GM19397 (cell line): Measurements from ENCODE around the gene C4B.
"Not testable (repeated sequence)": the region's sequence is repeated elsewhere in the genome, so short reads cannot be mapped to it uniquely, and the experiment has no call there.

Source experiments
- ATAC-seq: cut with Tn5 transposase; IDR thresholded peaks from one replicate; pipeline ENCODE4 v1.9.1; 2021; ENCODE audit warnings: mild to moderate bottlenecking, moderate library complexity; ENCODE audit not compliant: unreplicated experiment

The C4B gene

GRCh38 chr6:32035283-32036013 lies 20.9 kb downstream of the C4B start:
- not testable (repeated sequence) for ATAC-seq

DNA sequence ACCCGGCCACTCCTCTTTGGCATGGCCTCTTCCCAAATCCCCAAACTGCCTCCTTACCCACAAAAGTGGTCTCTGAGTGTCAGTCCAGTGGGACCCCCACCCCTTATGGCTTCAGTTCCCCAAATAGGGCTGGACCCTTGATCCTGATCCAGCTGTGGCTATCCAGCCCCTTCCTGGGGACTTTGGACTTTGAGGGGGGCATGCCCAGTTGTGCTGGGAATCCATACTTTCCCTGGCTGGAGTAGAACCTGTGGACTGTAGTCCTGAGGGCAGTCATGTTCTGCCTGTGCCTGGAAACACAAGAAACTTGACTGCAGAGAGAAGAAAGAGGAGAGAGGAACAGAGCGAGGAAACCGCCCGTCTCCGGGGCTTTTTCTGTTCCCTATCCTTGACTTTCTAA lies 22.5 kb downstream of the C4B start:
- not testable (repeated sequence) for ATAC-seq

DNA sequence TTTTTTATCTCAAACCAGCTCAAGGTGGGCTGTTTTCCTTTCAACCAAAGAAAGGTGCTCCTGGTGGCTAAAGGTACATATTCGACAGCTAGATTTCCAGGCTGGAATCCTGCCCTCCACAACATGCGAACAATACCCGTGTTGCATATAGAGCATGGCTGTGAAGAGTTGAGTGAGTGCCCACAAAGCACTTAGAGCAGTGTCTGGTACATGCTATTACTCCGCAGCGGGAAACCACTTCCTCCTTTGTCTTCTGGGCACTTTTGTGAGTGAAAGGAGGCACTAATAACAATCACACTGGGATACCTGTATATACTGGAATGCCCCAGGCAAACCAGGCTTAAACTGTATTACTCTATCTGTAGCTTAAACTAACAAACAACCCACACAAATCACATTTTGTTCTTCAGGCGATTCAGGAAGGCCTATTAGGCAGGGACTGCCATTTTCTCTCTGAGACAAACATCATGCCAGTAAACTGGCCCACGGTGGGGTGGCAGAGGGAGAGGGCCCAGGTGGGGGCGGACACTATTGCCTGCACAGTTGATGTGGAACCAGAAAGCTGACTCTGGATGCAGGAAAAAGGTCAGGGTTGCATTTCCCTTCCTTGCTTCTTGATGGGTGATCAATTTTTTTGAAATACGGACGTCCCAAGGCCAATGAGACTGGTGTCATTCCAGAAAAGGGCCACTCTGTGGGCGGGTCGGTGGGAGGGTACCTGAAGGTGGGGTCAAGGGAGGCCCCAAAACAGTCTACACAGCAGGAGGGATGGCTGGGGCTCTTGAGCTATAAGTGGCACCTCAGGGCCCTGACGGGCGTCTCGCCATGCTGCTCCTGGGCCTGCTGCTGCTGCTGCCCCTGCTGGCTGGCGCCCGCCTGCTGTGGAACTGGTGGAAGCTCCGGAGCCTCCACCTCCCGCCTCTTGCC lies 23.3 kb downstream of the C4B start, which contains the start of gene CYP21A2:
Gene CYP21A2 (plus strand): TSS at position 818 of the 927 bp plus-strand sequence. CDS start 8 bp downstream, at position 826.
- ATAC-seq = not testable (repeated sequence)

DNA sequence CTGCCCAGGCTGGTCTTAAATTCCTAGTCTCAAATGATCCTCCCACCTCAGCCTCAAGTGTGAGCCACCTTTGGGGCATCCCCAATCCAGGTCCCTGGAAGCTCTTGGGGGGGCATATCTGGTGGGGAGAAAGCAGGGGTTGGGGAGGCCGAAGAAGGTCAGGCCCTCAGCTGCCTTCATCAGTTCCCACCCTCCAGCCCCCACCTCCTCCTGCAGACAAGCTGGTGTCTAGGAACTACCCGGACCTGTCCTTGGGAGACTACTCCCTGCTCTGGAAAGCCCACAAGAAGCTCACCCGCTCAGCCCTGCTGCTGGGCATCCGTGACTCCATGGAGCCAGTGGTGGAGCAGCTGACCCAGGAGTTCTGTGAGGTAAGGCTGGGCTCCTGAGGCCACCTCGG lies 24.3 kb downstream of the C4B start:
- not testable (repeated sequence) for ATAC-seq

DNA sequence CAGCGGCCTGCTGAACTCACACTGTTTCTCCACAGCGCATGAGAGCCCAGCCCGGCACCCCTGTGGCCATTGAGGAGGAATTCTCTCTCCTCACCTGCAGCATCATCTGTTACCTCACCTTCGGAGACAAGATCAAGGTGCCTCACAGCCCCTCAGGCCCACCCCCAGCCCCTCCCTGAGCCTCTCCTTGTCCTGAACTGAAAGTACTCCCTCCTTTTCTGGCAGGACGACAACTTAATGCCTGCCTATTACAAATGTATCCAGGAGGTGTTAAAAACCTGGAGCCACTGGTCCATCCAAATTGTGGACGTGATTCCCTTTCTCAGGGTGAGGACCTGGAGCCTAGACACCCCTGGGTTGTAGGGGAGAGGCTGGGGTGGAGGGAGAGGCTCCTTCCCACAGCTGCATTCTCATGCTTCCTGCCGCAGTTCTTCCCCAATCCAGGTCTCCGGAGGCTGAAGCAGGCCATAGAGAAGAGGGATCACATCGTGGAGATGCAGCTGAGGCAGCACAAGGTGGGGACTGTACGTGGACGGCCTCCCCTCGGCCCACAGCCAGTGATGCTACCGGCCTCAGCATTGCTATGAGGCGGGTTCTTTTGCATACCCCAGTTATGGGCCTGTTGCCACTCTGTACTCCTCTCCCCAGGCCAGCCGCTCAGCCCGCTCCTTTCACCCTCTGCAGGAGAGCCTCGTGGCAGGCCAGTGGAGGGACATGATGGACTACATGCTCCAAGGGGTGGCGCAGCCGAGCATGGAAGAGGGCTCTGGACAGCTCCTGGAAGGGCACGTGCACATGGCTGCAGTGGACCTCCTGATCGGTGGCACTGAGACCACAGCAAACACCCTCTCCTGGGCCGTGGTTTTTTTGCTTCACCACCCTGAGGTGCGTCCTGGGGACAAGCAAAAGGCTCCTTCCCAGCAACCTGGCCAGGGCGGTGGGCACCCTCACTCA lies 25.0 kb downstream of the C4B start:
- ATAC-seq = not testable (repeated sequence)

- not testable (repeated sequence) for ATAC-seq
Observed at GRCh38 chr6:32040299-32041049, 25.9 kb downstream of the C4B start.

GRCh38 chr6:32041050-32041321 lies 26.4 kb downstream of the C4B start:
- not testable (repeated sequence) for ATAC-seq

DNA sequence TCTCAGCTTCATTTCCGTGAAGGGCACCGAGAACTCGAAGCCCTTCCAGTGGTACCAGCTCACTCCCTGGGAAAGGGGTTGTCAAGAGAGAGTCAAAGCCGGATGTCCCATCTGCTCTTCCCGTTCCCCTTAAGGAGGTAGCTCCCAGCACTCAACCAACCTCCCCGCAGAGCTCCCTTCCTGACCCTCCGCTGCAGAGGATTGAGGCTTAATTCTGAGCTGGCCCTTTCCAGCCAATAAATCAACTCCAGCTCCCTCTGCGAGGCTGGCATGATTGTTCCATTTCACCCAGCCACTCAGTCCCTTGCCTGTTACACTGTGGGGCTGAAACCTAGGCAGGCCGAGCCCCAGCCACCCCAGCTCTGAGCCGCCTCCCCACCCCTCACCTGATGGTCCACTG lies 26.8 kb downstream of the C4B start:
- not testable (repeated sequence) for ATAC-seq

DNA sequence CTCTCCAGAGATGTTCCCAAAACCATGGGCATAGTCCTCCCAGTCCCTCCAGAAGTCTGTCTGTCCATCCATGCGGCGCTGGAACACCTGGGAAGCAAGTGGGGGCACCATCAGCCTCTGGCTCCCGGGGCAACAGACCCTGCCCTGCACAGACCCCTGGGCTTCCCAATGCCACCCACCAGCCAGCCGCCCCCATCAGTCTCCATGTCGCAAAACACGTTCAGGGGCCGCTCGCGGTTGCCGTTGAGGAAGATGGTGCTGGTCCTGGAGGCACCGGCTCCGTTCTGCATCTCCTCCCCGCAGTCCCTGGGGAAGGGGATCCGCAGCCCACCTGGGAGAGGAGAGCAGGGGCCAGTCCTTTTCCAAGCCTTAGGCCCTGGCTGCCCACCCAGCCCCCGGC lies 27.7 kb downstream of the C4B start:
- not testable (repeated sequence) for ATAC-seq

- ATAC-seq = not testable (repeated sequence)
Observed at GRCh38 chr6:32043589-32044380, 29.2 kb downstream of the C4B start.

GRCh38 chr6:32044916-32045315 lies 30.3 kb downstream of the C4B start:
- ATAC-seq = not testable (repeated sequence)

DNA sequence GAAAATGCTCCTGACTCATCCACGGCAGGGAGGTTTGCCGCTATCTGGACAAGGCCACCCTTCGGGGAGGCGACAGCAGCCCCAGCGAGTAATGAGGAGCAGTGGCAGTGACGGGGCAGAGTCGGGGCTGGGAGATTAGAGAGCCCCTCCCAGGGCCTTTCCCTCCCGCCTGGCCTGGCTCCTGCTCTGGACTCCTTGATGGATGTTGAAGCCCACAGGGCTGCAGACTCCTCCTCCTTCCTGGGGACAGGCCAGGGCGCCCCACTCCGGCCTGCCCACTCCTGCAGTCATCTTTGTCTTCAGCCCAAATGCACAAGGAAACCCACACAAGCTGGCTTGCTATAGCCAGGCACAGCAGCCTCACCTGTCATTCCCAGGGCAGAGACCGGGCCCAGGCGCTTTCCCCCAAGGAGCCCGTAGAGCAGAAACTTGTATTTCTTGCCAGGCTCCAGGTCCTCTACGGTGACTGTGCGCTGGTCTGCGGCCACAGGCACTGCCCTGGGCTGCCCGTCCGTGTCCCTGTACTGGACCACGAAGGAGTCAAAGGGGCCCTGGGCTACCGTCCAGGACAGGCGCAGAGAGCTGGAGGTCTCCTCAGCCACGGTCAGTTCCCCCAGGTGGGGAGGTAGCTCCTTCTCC lies 31.3 kb downstream of the C4B start:
- ATAC-seq = no peak

DNA sequence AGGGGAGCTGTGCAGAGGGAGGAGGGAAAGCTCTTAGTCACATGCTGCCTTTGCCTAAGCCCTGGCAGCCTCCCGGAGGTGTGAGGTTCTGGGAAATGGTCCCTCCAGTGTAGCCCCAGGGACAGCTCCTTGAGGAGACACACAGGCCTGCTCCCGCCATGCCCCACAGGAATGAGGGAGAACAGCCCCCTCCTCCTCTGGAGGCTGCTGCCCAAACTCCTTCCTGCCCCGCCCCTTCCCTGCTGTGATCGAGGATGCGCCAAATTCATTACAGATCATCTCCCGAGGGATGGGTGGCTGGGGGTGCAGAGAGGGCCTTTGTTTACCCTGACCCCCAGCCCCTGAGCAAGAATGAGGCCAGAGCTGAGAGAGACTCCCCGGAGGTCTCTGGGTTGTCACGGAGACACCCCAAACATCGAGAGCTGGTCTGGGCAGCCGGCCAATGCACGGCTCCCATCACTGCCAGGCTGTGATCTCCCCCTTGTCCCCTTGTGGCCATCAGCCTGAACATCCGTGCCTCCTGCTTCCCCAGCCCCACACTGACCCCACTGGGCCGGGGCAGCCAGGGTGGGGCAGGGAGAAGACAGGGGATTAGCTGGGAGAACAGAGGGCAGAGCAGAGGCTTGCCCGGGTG lies 32.0 kb downstream of the C4B start:
- no peak for ATAC-seq

GRCh38 chr6:32047084-32047478 lies 32.5 kb downstream of the C4B start:
- ATAC-seq = no peak

- ATAC-seq = no peak
Observed at GRCh38 chr6:32047539-32047854, 32.9 kb downstream of the C4B start.

GRCh38 chr6:32047855-32048766 lies 33.5 kb downstream of the C4B start:
- ATAC-seq = no peak

DNA sequence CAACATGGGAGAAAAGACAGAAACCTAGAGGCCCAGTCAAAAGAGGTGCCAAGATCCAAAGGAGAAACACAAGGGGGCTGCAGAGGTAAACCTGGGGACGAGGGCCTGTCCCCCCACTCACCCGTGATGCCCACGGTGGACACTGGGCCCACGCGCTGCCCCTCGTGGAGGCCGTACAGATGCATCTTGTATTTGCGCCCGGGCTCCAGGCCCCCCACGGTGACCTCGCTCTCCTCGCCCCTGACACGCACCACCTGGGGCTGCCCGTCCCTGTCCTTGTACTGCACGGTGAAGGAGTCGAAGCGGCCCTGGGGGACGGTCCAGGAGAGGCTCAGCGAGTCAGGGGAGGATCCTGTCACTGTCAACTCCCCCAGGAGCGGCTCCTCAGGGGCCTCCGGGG lies 34.6 kb downstream of the C4B start:
- ATAC-seq = not testable (repeated sequence)

GRCh38 chr6:32049736-32050135 lies 35.1 kb downstream of the C4B start:
- ATAC-seq = not testable (repeated sequence)
